GM04504 (cell line): ENCODE results near the gene C2CD5.
"Not testable (repeated sequence)": the region's sequence is repeated elsewhere in the genome, so short reads cannot be mapped to it uniquely, and the experiment has no call there.

Experiments used
- DNase-seq: peaks from one replicate; pipeline ENCODE4 v3.0.0-alpha.2; 2012; ENCODE audit warnings: low read depth

C2CD5 gene

GRCh38 chr12:22477894-22478287 is 66.5 kb downstream of the C2CD5 start:
- DNase-seq, result no peak

- DNase-seq, result peak; percentile 24
Observed at GRCh38 chr12:22477166-22477893, 67.0 kb downstream of the C2CD5 start.

GRCh38 chr12:22476133-22476532 is 68.2 kb downstream of the C2CD5 start:
- no peak for DNase-seq

GRCh38 chr12:22474970-22475720 is 69.2 kb downstream of the C2CD5 start:
- DNase-seq, result no peak

- DNase-seq, result no peak
Observed at GRCh38 chr12:22473212-22473611, 71.1 kb downstream of the C2CD5 start.

GRCh38 chr12:22467190-22467589 is 77.2 kb downstream of the C2CD5 start:
- DNase-seq, result no peak

GRCh38 chr12:22463306-22463705 is 81.0 kb downstream of the C2CD5 start:
- DNase-seq, result no peak

- no peak for DNase-seq
Observed at GRCh38 chr12:22461786-22462185, 82.6 kb downstream of the C2CD5 start.

- DNase-seq, result peak; percentile 10
Observed at GRCh38 chr12:22459838-22460490, 84.4 kb downstream of the C2CD5 start.

- DNase-seq, result no peak
Observed at GRCh38 chr12:22458298-22458937, 85.9 kb downstream of the C2CD5 start.

GRCh38 chr12:22457085-22457484 is 87.3 kb downstream of the C2CD5 start:
- DNase-seq, result no peak

- DNase-seq, result no peak
Observed at GRCh38 chr12:22453511-22453910, 90.8 kb downstream of the C2CD5 start.

GRCh38 chr12:22447223-22447622 is 97.1 kb downstream of the C2CD5 start:
- no peak for DNase-seq

- not testable (repeated sequence) for DNase-seq
Observed at GRCh38 chr12:22444317-22444665, 100.1 kb downstream of the C2CD5 start.

GRCh38 chr12:22443379-22444316 is 100.7 kb downstream of the C2CD5 start:
- DNase-seq, result peak; percentile 50

GRCh38 chr12:22437031-22437806 is 107.1 kb downstream of the C2CD5 start:
- DNase-seq, result no peak

GRCh38 chr12:22435583-22435982 is 108.8 kb downstream of the C2CD5 start:
- DNase-seq, result no peak

- DNase-seq, result no peak
Observed at GRCh38 chr12:22431693-22432251, 112.6 kb downstream of the C2CD5 start.

- DNase-seq, result no peak
Observed at GRCh38 chr12:22416801-22417200, 127.5 kb downstream of the C2CD5 start.
